CD14-positive monocyte (primary cell): Measurements from ENCODE around the gene SULF2. TPM values are rescaled to one million over a fixed set of nuclear protein-coding genes. Genes with fewer than 3 reads are reported as not detected.

Experiments
- DNase-seq, 3 donors: peaks; one replicate each; pipeline ENCODE4 v3.0.0-alpha.2; 2011 to 2022
- H2AFZ ChIP-seq: 2 replicates; pipeline ENCODE4 v1.6.0; 2012; ENCODE audit warnings: mild to moderate bottlenecking, low read depth, low read length, inconsistent platforms; ENCODE audit not compliant: insufficient read depth, poor library complexity, severe bottlenecking
- H3K27ac ChIP-seq, 2 donors: 1 replicate in 1 of 2; 2 replicates in 1 of 2; pipeline ENCODE4 v1.5.1; 2012 to 2013; ENCODE audit warnings: low read length in 2 of 2, control low read depth in 1 of 2, inconsistent platforms in 1 of 2, low read depth in 1 of 2, mild to moderate bottlenecking in 1 of 2
- H3K27me3 ChIP-seq, 2 donors: one replicate each; pipeline versions ENCODE4 v1.6.0 to v1.6.1; 2011 to 2013; ENCODE audit warnings: low read length in 2 of 2; ENCODE audit not compliant: control insufficient read depth in 2 of 2, insufficient read depth in 2 of 2
- H3K36me3 ChIP-seq, 2 donors: replicated peaks in 1 of 2; 1 replicate in 1 of 2; 2 replicates in 1 of 2; pipeline versions ENCODE4 v1.5.1 to v1.6.1; 2012 to 2013; ENCODE audit warnings: low read length in 2 of 2, control low read depth in 1 of 2, inconsistent platforms in 1 of 2, mild to moderate bottlenecking in 1 of 2; ENCODE audit not compliant: insufficient read depth in 2 of 2, control insufficient read depth in 1 of 2
- H3K4me1 ChIP-seq, 2 donors: 1 replicate in 1 of 2; 2 replicates in 1 of 2; pipeline versions ENCODE4 v1.5.1 to v1.6.1; 2012 to 2013; ENCODE audit warnings: low read length in 2 of 2, control low read depth in 1 of 2, inconsistent platforms in 1 of 2, mild to moderate bottlenecking in 1 of 2, moderate library complexity in 1 of 2; ENCODE audit not compliant: insufficient read depth in 2 of 2, control insufficient read depth in 1 of 2
- H3K4me2 ChIP-seq: replicated peaks from 2 replicates; pipeline ENCODE3; 2012; ENCODE audit warnings: low read length, moderate library complexity, mild to moderate bottlenecking; ENCODE audit not compliant: poor library complexity, severe bottlenecking; ENCODE audit errors: extremely low read depth
- H3K4me3 ChIP-seq, 3 experiments: fragments of 200-600 bp in 1 of 3; sonication (generic) in 1 of 3; replicated peaks in 1 of 3; 1 replicate in 2 of 3; 2 replicates in 1 of 3; pipeline ENCODE4 v1.5.1; 2011 to 2013; ENCODE audit warnings: low read length in 3 of 3, mild to moderate bottlenecking in 3 of 3, control low read depth in 2 of 3, low read depth in 2 of 3, inconsistent platforms in 1 of 3, moderate library complexity in 1 of 3
- H3K79me2 ChIP-seq: 2 replicates; pipeline ENCODE4 v1.6.0; 2012; ENCODE audit warnings: mild to moderate bottlenecking, control low read depth, inconsistent platforms, low read length, moderate library complexity; ENCODE audit not compliant: insufficient read depth
- H3K9ac ChIP-seq: 2 replicates; pipeline ENCODE4 v1.6.0; 2017; ENCODE audit warnings: low read length, mild to moderate bottlenecking; ENCODE audit not compliant: insufficient read depth, poor library complexity, severe bottlenecking
- H3K9me3 ChIP-seq, 2 donors: replicated peaks in 1 of 2; 1 replicate in 1 of 2; 2 replicates in 1 of 2; pipeline versions ENCODE4 v1.5.1 to v1.6.1; 2012 to 2013; ENCODE audit warnings: low read length in 2 of 2, control low read depth in 1 of 2; ENCODE audit not compliant: control insufficient read depth in 1 of 2, insufficient read depth in 1 of 2
- H4K20me1 ChIP-seq: 2 replicates; pipeline ENCODE4 v1.6.0; 2012; ENCODE audit warnings: mild to moderate bottlenecking, low read length, control low read depth, moderate library complexity; ENCODE audit not compliant: insufficient read depth
- H3K27ac Mint-ChIP-seq, 7 donors: one replicate each; pipeline ENCODE4 v1.8.0; 2020; ENCODE audit warnings: mild to moderate bottlenecking in 7 of 7, mixed read lengths in 7 of 7, moderate library complexity in 6 of 7, inconsistent platforms in 2 of 7
- H3K27me3 Mint-ChIP-seq, 3 donors: one replicate each; pipeline ENCODE4 v1.8.0; 2021 to 2022; ENCODE audit warnings: low read depth in 3 of 3, mild to moderate bottlenecking in 3 of 3, mixed read lengths in 3 of 3, moderate library complexity in 3 of 3, inconsistent platforms in 1 of 3
- H3K36me3 Mint-ChIP-seq, 2 donors: one replicate each; pipeline ENCODE4 v1.8.0; 2020; ENCODE audit warnings: mixed read lengths in 2 of 2, inconsistent platforms in 1 of 2, mild to moderate bottlenecking in 1 of 2
- H3K4me1 Mint-ChIP-seq: one replicate; pipeline ENCODE4 v1.8.0; 2020; ENCODE audit warnings: mild to moderate bottlenecking, mixed read lengths
- H3K4me3 Mint-ChIP-seq, 2 donors: one replicate each; pipeline ENCODE4 v1.8.0; 2020; ENCODE audit warnings: mild to moderate bottlenecking in 2 of 2, mixed read lengths in 2 of 2, moderate library complexity in 1 of 2
- H3K9me3 Mint-ChIP-seq, 7 donors: one replicate each; pipeline ENCODE4 v1.8.0; 2020 to 2022; ENCODE audit warnings: mixed read lengths in 7 of 7, mild to moderate bottlenecking in 6 of 7, moderate library complexity in 6 of 7, inconsistent platforms in 2 of 7
- CTCF ChIP-seq: fragments of 200-600 bp; IDR thresholded peaks from one replicate; pipeline ENCODE4 v1.8.0; 2022; ENCODE audit warnings: antibody characterized with exemption, mild to moderate bottlenecking
- WGBS: methylation state at CpG from one replicate; pipeline ENCODE4 v1.1.5; 2013; ENCODE audit warnings: missing lambda C conversion rate; ENCODE audit not compliant: insufficient coverage; 5-methylcytosine and 5-hydroxymethylcytosine counted together
- intact Hi-C, 2 donors: fragments of 100-400 bp; cut with micrococcal nuclease; formaldehyde crosslinking; loops; one replicate each; pipeline versions ENCODE4 v1.15.0 to v1.15.1; 2023
- polyA plus RNA-seq, 3 donors: library from polyadenylated mRNA; depleted of rRNA in 1 of 3; unstranded in 2 of 3; stranded (reverse) in 1 of 3; fragments of 300-500 nt in 2 of 3; fragments of >200 nt in 1 of 3; fragmentation: Illumina TruSeq in 2 of 3; gene quantifications; 1 replicate in 2 of 3; 2 replicates in 1 of 3; pipeline ENCODE4 v1.2.3, GENCODE V29; 2012 to 2021

Gene SULF2
- polyA plus RNA-seq, 3 donors: 60.3 to 156 (median 75.5) TPM

DNA sequence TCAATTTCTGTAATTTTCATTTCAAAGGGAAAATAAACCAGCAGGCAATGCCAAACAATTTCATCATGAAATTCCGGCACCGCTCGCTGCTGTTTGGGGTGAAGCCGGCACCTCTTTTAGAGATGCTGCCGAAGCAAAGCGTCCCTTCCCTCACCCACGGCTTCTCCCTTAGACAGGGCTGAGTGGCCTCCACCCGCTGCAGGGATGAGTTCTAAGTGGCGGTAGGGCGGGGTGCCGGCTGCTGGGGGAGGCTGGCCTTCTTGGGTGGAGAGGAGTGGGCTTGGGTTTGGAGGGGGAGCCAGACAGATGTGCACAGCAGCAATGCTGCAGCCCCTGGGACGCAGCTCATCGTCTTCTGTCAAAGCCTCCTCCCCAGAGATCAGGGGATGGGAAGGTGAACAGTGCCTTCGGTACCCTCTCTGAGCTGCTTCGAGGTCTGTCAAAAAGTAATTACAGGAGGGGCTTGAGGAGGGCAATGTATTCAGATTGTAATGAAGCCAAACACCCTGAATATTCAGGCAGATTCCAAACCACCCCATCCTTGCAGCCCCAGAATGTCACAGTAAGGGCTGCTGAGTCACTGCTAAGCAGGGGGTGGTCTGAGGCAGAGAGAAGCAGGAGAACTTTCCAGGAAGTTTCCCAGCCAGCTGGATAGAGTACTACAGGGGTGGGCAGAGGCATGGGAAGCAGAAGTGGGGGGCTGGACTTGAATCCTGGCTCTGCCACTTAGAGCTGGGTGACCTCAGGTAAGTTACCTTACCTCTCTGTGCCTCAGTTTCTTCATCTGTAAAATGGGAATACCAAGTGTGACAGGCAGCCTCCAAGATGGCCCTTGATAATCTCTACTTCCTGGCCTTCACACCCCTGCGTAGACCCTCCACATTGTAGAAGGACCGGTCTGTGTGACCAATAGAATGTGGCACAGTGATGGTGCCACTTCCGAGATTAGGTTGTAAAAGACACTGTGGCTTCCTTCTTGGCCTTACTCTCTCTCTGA is 96.6 kb downstream of the SULF2 start:
- peaks cover 23 to 24% of the 10 kb centered on the region in 2 donors for H3K9me3 ChIP-seq
- 93% methylated on average over 9 of the region's 18 CpGs for WGBS
- no peak overlapping the region for H3K4me3 ChIP-seq
- Mint-ChIP-seq H3K4me1 (no peaks in the 10 kb centered on the region), H3K27ac (no peak overlapping the region), H3K4me3 (no peak overlapping the region), H3K36me3 (peaks cover 85 to 95% of the 10 kb centered on the region in 2 donors), H3K9me3 (peaks cover 19 to 31% (median 29%) of the 10 kb centered on the region in 7 donors), H3K27me3 (peaks cover 0 to 1% (median 0%) of the 10 kb centered on the region in 3 donors)
- H4K20me1 ChIP-seq: peaks cover 98% of the 10 kb centered on the region
- no peak for TF ChIP-seq CTCF
- intact Hi-C loops: no loop called here
- peaks cover 62 to 97% of the 10 kb centered on the region in 2 donors for H3K36me3 ChIP-seq
- H3K4me2 ChIP-seq: no peak overlapping the region
- H3K27me3 ChIP-seq: no peaks in the 10 kb centered on the region
- no peak overlapping the region for H3K9ac ChIP-seq
- no peak overlapping the region for H2AFZ ChIP-seq
- no peak overlapping the region for H3K27ac ChIP-seq
- DNase-seq: no peak
- no peaks in the 10 kb centered on the region for H3K79me2 ChIP-seq
- H3K4me1 ChIP-seq: no peaks in the 10 kb centered on the region

- peaks cover 12 to 15% of the 10 kb centered on the region in 2 donors for H3K9me3 ChIP-seq
- 94% methylated on average over 15 of the region's 20 CpGs for WGBS
- H3K27ac ChIP-seq: no peak overlapping the region
- H4K20me1 ChIP-seq: peaks cover 100% of the 10 kb centered on the region
- no peak overlapping the region for H3K4me2 ChIP-seq
- H2AFZ ChIP-seq: no peak overlapping the region
- H3K4me3 ChIP-seq: no peak overlapping the region
- no peak overlapping the region for H3K27ac Mint-ChIP-seq
- no peak overlapping the region for H3K4me3 Mint-ChIP-seq
- H3K27me3 Mint-ChIP-seq: peaks cover 0 to 2% (median 1%) of the 10 kb centered on the region in 3 donors
- H3K4me1 ChIP-seq: no peaks in the 10 kb centered on the region
- H3K36me3 ChIP-seq: peaks cover 69 to 99% of the 10 kb centered on the region in 2 donors
- H3K36me3 Mint-ChIP-seq: peaks cover 87 to 96% of the 10 kb centered on the region in 2 donors
- no peaks in the 10 kb centered on the region for H3K27me3 ChIP-seq
- TF ChIP-seq CTCF: no peak
- H3K4me1 Mint-ChIP-seq: no peaks in the 10 kb centered on the region
- H3K79me2 ChIP-seq: no peaks in the 10 kb centered on the region
- H3K9me3 Mint-ChIP-seq: peaks cover 10 to 20% (median 17%) of the 10 kb centered on the region in 7 donors
- no peak for DNase-seq
- no peak overlapping the region for H3K9ac ChIP-seq
- intact Hi-C loops: no loop called here
These were observed 97.9 kb downstream of the SULF2 start for GRCh38 chr20:47687095-47687987.
